ENCODE results near the gene RUNX1.

RUNX1 gene

GRCh38 chr21:34889676-34890469 is 159.2 kb downstream of the RUNX1 start:
- peak; percentile 77 for DNase-seq

GRCh38 chr21:34889320-34889675 is 159.8 kb downstream of the RUNX1 start:
- peak; percentile 64 for DNase-seq

- DNase-seq = peak; percentile 96
Observed at GRCh38 chr21:34888569-34889319, 160.4 kb downstream of the RUNX1 start.

- peak; percentile 53 for DNase-seq
Observed at GRCh38 chr21:34887725-34888568, 161.2 kb downstream of the RUNX1 start.

GRCh38 chr21:34887105-34887442 is 162.0 kb downstream of the RUNX1 start:
- peak; percentile 39 for DNase-seq

GRCh38 chr21:34886240-34887104 is 162.6 kb downstream of the RUNX1 start:
- DNase-seq = no peak

GRCh38 chr21:34885626-34886239 is 163.4 kb downstream of the RUNX1 start:
- no peak for DNase-seq

- no peak for DNase-seq
Observed at GRCh38 chr21:34885125-34885524, 164.0 kb downstream of the RUNX1 start.

- DNase-seq = no peak
Observed at GRCh38 chr21:34884346-34884929, 164.7 kb downstream of the RUNX1 start.

GRCh38 chr21:34883491-34884271 is 165.4 kb downstream of the RUNX1 start:
- no peak for DNase-seq

- no peak for DNase-seq
Observed at GRCh38 chr21:34882719-34883131, 166.4 kb downstream of the RUNX1 start.

- no peak for DNase-seq
Observed at GRCh38 chr21:34881839-34882371, 167.2 kb downstream of the RUNX1 start.

GRCh38 chr21:34881421-34881820 is 167.7 kb downstream of the RUNX1 start:
- no peak for DNase-seq

- no peak for DNase-seq
Observed at GRCh38 chr21:34880401-34880800, 168.7 kb downstream of the RUNX1 start.

- DNase-seq = no peak
Observed at GRCh38 chr21:34878940-34879339, 170.2 kb downstream of the RUNX1 start.

GRCh38 chr21:34878501-34878900 is 170.6 kb downstream of the RUNX1 start:
- no peak for DNase-seq

GRCh38 chr21:34877485-34878128 is 171.5 kb downstream of the RUNX1 start:
- no peak for DNase-seq

GRCh38 chr21:34875830-34876229 is 173.3 kb downstream of the RUNX1 start:
- no peak for DNase-seq

GRCh38 chr21:34874684-34875513 is 174.2 kb downstream of the RUNX1 start:
- no peak for DNase-seq
